ENCODE measurements around the gene CCT8L2. TPM values are rescaled to one million over a fixed set of nuclear protein-coding genes. Genes with fewer than 3 reads are reported as not detected.

The CCT8L2 gene, protein sequence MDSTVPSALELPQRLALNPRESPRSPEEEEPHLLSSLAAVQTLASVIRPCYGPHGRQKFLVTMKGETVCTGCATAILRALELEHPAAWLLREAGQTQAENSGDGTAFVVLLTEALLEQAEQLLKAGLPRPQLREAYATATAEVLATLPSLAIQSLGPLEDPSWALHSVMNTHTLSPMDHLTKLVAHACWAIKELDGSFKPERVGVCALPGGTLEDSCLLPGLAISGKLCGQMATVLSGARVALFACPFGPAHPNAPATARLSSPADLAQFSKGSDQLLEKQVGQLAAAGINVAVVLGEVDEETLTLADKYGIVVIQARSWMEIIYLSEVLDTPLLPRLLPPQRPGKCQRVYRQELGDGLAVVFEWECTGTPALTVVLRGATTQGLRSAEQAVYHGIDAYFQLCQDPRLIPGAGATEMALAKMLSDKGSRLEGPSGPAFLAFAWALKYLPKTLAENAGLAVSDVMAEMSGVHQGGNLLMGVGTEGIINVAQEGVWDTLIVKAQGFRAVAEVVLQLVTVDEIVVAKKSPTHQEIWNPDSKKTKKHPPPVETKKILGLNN
- not detected in 2 replicates for total RNA-seq

DNA sequence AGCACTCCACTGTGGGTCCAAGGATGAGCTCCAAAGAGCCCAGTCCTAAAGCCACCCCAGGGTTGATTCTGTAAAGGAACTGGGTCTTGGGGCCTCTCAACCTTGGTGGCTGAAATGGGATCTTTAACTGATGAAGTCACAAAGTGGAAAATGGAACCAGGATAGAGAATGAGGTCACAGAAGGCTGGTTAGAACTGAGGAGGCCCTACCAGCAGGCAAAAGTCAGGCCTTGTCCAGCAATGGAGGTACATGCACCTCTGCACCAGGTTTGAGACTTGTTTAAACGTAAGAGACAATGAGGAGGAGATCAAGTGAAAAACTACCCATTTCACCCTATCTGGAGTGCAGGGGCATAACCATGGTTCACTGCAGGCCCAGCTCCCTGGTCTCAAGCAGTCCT is at the start of gene CCT8L2:
Gene CCT8L2, minus strand, starts transcription at position 101 of the 400 bp plus-strand sequence. CDS start 260 bp downstream, outside the sequence.

Other genes with a start within 250 kb of the CCT8L2 start
- gene XKR3, start 232.6 kb upstream of the CCT8L2 start, total RNA-seq: not detected in 2 replicates